ENCODE results near the gene RIMS3. TPM values are rescaled to one million over a fixed set of nuclear protein-coding genes. Genes with fewer than 3 reads are reported as not detected.

RIMS3 gene
- total RNA-seq, 1 experiment from 2014 or later = 9.0 TPM

GRCh38 chr1:40650075-40650474 is 15.4 kb downstream of the RIMS3 start:
- H3K4me3 ChIP-seq (replicated peaks in 1 of 2; ENCODE audit: low read depth in 1 of 2, low read length in 2 of 2) = no peak overlapping the region
- intact Hi-C loops (cut with micrococcal nuclease) = no loop called here
- 0 out of 2 replicates have a peak overlapping the region, but pooled peaks have one; percentile 7 for H3K4me2 ChIP-seq (ENCODE audit: low read length)
- H3K79me2 ChIP-seq (ENCODE audit: insufficient read depth, low read length) = no peaks in the 10 kb centered on the region
- no peak overlapping the region for H2AFZ ChIP-seq (ENCODE audit: low read depth, low read length, poor library complexity, severe bottlenecking)
- H3K27ac ChIP-seq (ENCODE audit: low read depth, low read length) = no peak overlapping the region
- H3K9ac ChIP-seq (ENCODE audit: low read length) = no peak overlapping the region
- H4K20me1 ChIP-seq (ENCODE audit: insufficient read depth) = no peaks in the 10 kb centered on the region
- TF ChIP-seq, protein P1, sequence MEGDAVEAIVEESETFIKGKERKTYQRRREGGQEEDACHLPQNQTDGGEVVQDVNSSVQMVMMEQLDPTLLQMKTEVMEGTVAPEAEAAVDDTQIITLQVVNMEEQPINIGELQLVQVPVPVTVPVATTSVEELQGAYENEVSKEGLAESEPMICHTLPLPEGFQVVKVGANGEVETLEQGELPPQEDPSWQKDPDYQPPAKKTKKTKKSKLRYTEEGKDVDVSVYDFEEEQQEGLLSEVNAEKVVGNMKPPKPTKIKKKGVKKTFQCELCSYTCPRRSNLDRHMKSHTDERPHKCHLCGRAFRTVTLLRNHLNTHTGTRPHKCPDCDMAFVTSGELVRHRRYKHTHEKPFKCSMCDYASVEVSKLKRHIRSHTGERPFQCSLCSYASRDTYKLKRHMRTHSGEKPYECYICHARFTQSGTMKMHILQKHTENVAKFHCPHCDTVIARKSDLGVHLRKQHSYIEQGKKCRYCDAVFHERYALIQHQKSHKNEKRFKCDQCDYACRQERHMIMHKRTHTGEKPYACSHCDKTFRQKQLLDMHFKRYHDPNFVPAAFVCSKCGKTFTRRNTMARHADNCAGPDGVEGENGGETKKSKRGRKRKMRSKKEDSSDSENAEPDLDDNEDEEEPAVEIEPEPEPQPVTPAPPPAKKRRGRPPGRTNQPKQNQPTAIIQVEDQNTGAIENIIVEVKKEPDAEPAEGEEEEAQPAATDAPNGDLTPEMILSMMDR (IDR thresholded peaks at IDR 0.05 in 2 of 3, conservative IDR thresholded peaks at IDR 0.05 in 1 of 3; ENCODE audit: borderline replicate concordance in 1 of 3, insufficient read depth in 1 of 3, low read depth in 2 of 3, low read length in 2 of 3) = peak in 2 of 3 experiments; percentile 45 to 53; a peak in 4 of 6 replicates
- TF ChIP-seq ZNF274 (IDR thresholded peaks at IDR 0.05; ENCODE audit: low read depth, low read length) = no peak
- ChIA-PET CTCF (no interaction called here), RAD21 (ENCODE audit: low non-redundant PET in 1 of 2, low total read pairs in 2 of 2, uncharacterized antibody in 2 of 2, unreplicated experiment in 2 of 2) (no interaction called here), POLR2A (no interaction called here)
- no peaks in the 10 kb centered on the region for H3K36me3 ChIP-seq (ENCODE audit: control insufficient read depth in 1 of 2, insufficient read depth in 2 of 2, low read length in 2 of 2)
- H3K27me3 ChIP-seq (ENCODE audit: insufficient read depth, low read length) = no peaks in the 10 kb centered on the region
- no TSS peak for BruUV-seq (replicated peaks)
- H3K4me1 ChIP-seq (ENCODE audit: control insufficient read depth in 1 of 2, insufficient read depth in 2 of 2, low read length in 2 of 2) = peaks cover 13 to 62% of the 10 kb centered on the region in 2 experiments
- ATAC-seq (peak; percentile 46), DNase-seq (ENCODE audit: low read depth, low spot score) (no peak)
- no peaks in the 10 kb centered on the region for H3K9me2 ChIP-seq (ENCODE audit: insufficient read depth)
- no peaks in the 10 kb centered on the region for H3K9me3 ChIP-seq (ENCODE audit: control insufficient read depth in 1 of 2, insufficient read depth in 1 of 2, low read depth in 1 of 2, low read length in 2 of 2)

- RAD21 ChIA-PET (ENCODE audit: low non-redundant PET in 1 of 2, low total read pairs in 2 of 2, uncharacterized antibody in 2 of 2, unreplicated experiment in 2 of 2) = no interaction called here
- CTCF ChIA-PET = no interaction called here
- intact Hi-C loops (cut with micrococcal nuclease) = no loop called here
- TF ChIP-seq POLR2AphosphoS5 (IDR thresholded peaks at IDR 0.05; ENCODE audit: low read depth, low read length) (no peak), CEBPB (IDR thresholded peaks at IDR 0.05; ENCODE audit: low read depth) (no peak), JUND (IDR thresholded peaks at IDR 0.05) (no peak), EZH2phosphoT487 (IDR thresholded peaks at IDR 0.05; ENCODE audit: borderline replicate concordance) (no peak), RAD21 (IDR thresholded peaks at IDR 0.05; ENCODE audit: low read depth) (no peak), EGR1 (IDR thresholded peaks at IDR 0.05; ENCODE audit: low read depth) (no peak)
- TF ChIP-seq, protein P2, sequence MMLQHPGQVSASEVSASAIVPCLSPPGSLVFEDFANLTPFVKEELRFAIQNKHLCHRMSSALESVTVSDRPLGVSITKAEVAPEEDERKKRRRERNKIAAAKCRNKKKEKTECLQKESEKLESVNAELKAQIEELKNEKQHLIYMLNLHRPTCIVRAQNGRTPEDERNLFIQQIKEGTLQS (IDR thresholded peaks at IDR 0.05) = no peak
- H3K4me2 ChIP-seq (ENCODE audit: low read length) = no peak overlapping the region
- H3K79me2 ChIP-seq (ENCODE audit: insufficient read depth, low read length) = no peaks in the 10 kb centered on the region
- no TSS peak for BruUV-seq (replicated peaks)
- no peaks in the 10 kb centered on the region for H3K27me3 ChIP-seq (ENCODE audit: insufficient read depth, low read length)
- H2AFZ ChIP-seq (ENCODE audit: low read depth, low read length, poor library complexity, severe bottlenecking) = no peak overlapping the region
- no peak overlapping the region for H3K9ac ChIP-seq (ENCODE audit: low read length)
- no peaks in the 10 kb centered on the region for H3K9me3 ChIP-seq (ENCODE audit: control insufficient read depth in 1 of 2, insufficient read depth in 1 of 2, low read depth in 1 of 2, low read length in 2 of 2)
- H3K4me3 ChIP-seq (replicated peaks in 1 of 2; ENCODE audit: low read depth in 1 of 2, low read length in 2 of 2) = no peak overlapping the region
- ATAC-seq (no peak), DNase-seq (ENCODE audit: low read depth, low spot score) (no peak)
- POLR2A ChIA-PET = no interaction called here
- H3K9me2 ChIP-seq (ENCODE audit: insufficient read depth) = no peaks in the 10 kb centered on the region
- H3K27ac ChIP-seq (ENCODE audit: low read depth, low read length) = no peak overlapping the region
- H3K36me3 ChIP-seq (ENCODE audit: control insufficient read depth in 1 of 2, insufficient read depth in 2 of 2, low read length in 2 of 2) = no peaks in the 10 kb centered on the region
- H4K20me1 ChIP-seq (ENCODE audit: insufficient read depth) = no peaks in the 10 kb centered on the region
- H3K4me1 ChIP-seq (ENCODE audit: control insufficient read depth in 1 of 2, insufficient read depth in 2 of 2, low read length in 2 of 2) = peaks cover 13 to 62% of the 10 kb centered on the region in 2 experiments
Observed at GRCh38 chr1:40649592-40649930, 15.9 kb downstream of the RIMS3 start.

Measured in HCT116 (cell line).